ENCODE data around the gene IGSF10. TPM values are rescaled to one million over a fixed set of nuclear protein-coding genes. Genes with fewer than 3 reads are reported as not detected.
"Not testable (repeated sequence)": the region's sequence is repeated elsewhere in the genome, so short reads cannot be mapped to it uniquely, and the experiment has no call there.

The IGSF10 gene
- total and polyA plus RNA-seq, 4 donors, result 0.24 to 1.6 (median 0.73) TPM

DNA sequence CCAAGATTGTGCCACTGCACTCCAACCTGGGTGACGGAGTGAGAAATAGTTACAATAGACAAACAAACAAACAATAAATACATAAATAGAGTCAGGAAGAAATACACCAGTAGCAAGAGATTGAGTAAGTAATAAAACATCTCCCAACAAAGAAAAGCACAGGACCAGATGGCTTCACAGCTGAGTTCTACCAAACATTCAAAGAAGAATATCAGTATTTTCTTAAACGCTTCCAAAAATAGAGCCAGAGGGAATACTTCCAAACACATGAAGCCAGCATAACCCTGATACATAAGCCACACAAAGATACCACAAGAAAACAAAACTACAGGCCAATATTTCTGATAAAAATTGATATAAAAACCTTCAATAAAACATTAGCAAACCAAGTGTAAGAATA, 30.7 kb upstream of the IGSF10 start:
- no peak for DNase-seq (ENCODE audit: low spot score)
- Histone ChIP-seq H3K36me3 (ENCODE audit: control insufficient read depth in 4 of 4, insufficient read depth in 3 of 4, low read depth in 1 of 4, low read length in 3 of 4) (no peaks in the 10 kb centered on the region), H3K27ac (ENCODE audit: low read depth in 1 of 2, low read length in 2 of 2) (no peak overlapping the region), H3K9ac (ENCODE audit: low read depth in 1 of 2, low read length in 2 of 2) (no peak overlapping the region), H3K4me1 (ENCODE audit: control insufficient read depth in 4 of 4, insufficient read depth in 4 of 4, low read length in 3 of 4) (no peaks in the 10 kb centered on the region), H3K9me3 (ENCODE audit: control insufficient read depth in 4 of 4, low read length in 3 of 4) (no peaks in the 10 kb centered on the region), H3K27me3 (ENCODE audit: control insufficient read depth in 4 of 4, insufficient read depth in 4 of 4, low read length in 3 of 4) (no peaks in the 10 kb centered on the region), H3K4me3 (ENCODE audit: low read depth in 1 of 3, low read length in 3 of 3) (no peak overlapping the region)
- no peak for TF ChIP-seq JUND (IDR thresholded peaks at IDR 0.05)
- TF ChIP-seq NR2F2 (IDR thresholded peaks at IDR 0.05), result no peak
- TF ChIP-seq RXRA (IDR thresholded peaks at IDR 0.05), result no peak
- no peak for TF ChIP-seq ATF3 (IDR thresholded peaks at IDR 0.05)
- TF ChIP-seq, protein P1, sequence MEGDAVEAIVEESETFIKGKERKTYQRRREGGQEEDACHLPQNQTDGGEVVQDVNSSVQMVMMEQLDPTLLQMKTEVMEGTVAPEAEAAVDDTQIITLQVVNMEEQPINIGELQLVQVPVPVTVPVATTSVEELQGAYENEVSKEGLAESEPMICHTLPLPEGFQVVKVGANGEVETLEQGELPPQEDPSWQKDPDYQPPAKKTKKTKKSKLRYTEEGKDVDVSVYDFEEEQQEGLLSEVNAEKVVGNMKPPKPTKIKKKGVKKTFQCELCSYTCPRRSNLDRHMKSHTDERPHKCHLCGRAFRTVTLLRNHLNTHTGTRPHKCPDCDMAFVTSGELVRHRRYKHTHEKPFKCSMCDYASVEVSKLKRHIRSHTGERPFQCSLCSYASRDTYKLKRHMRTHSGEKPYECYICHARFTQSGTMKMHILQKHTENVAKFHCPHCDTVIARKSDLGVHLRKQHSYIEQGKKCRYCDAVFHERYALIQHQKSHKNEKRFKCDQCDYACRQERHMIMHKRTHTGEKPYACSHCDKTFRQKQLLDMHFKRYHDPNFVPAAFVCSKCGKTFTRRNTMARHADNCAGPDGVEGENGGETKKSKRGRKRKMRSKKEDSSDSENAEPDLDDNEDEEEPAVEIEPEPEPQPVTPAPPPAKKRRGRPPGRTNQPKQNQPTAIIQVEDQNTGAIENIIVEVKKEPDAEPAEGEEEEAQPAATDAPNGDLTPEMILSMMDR (IDR thresholded peaks at IDR 0.05; ENCODE audit: low read depth, low read length, missing input control), result no peak
- no peak for TF ChIP-seq FOXA1 (IDR thresholded peaks at IDR 0.05)
- no peak for TF ChIP-seq MAX (IDR thresholded peaks at IDR 0.05)
- TF ChIP-seq, protein P2, sequence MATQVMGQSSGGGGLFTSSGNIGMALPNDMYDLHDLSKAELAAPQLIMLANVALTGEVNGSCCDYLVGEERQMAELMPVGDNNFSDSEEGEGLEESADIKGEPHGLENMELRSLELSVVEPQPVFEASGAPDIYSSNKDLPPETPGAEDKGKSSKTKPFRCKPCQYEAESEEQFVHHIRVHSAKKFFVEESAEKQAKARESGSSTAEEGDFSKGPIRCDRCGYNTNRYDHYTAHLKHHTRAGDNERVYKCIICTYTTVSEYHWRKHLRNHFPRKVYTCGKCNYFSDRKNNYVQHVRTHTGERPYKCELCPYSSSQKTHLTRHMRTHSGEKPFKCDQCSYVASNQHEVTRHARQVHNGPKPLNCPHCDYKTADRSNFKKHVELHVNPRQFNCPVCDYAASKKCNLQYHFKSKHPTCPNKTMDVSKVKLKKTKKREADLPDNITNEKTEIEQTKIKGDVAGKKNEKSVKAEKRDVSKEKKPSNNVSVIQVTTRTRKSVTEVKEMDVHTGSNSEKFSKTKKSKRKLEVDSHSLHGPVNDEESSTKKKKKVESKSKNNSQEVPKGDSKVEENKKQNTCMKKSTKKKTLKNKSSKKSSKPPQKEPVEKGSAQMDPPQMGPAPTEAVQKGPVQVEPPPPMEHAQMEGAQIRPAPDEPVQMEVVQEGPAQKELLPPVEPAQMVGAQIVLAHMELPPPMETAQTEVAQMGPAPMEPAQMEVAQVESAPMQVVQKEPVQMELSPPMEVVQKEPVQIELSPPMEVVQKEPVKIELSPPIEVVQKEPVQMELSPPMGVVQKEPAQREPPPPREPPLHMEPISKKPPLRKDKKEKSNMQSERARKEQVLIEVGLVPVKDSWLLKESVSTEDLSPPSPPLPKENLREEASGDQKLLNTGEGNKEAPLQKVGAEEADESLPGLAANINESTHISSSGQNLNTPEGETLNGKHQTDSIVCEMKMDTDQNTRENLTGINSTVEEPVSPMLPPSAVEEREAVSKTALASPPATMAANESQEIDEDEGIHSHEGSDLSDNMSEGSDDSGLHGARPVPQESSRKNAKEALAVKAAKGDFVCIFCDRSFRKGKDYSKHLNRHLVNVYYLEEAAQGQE (IDR thresholded peaks at IDR 0.05), result no peak
- no peak for TF ChIP-seq FOXA2 (IDR thresholded peaks at IDR 0.05)
- WGBS, result 92% methylated on average over 2 of the region's 2 CpGs

GRCh38 chr3:151487833-151488232, 27.0 kb upstream of the IGSF10 start:
- not testable (repeated sequence) for H3K4me1 ChIP-seq (ENCODE audit: control insufficient read depth in 4 of 4, insufficient read depth in 4 of 4, low read length in 3 of 4); H3K4me3 ChIP-seq (ENCODE audit: low read depth in 1 of 3, low read length in 3 of 3); H3K27ac ChIP-seq (ENCODE audit: low read depth in 1 of 2, low read length in 2 of 2); H3K9me3 ChIP-seq (ENCODE audit: control insufficient read depth in 4 of 4, low read length in 3 of 4); H3K9ac ChIP-seq (ENCODE audit: low read depth in 1 of 2, low read length in 2 of 2); H3K36me3 ChIP-seq (ENCODE audit: control insufficient read depth in 4 of 4, insufficient read depth in 3 of 4, low read depth in 1 of 4, low read length in 3 of 4); DNase-seq (ENCODE audit: low spot score); H3K27me3 ChIP-seq (ENCODE audit: control insufficient read depth in 4 of 4, insufficient read depth in 4 of 4, low read length in 3 of 4)

GRCh38 chr3:151483961-151484520, 23.2 kb upstream of the IGSF10 start:
- Histone ChIP-seq H3K27ac (ENCODE audit: low read depth in 1 of 2, low read length in 2 of 2) (no peak overlapping the region), H3K9me3 (ENCODE audit: control insufficient read depth in 4 of 4, low read length in 3 of 4) (peaks cover 0 to 8% (median 0%) of the 10 kb centered on the region in 4 donors), H3K9ac (ENCODE audit: low read depth in 1 of 2, low read length in 2 of 2) (no peak overlapping the region), H3K27me3 (ENCODE audit: control insufficient read depth in 4 of 4, insufficient read depth in 4 of 4, low read length in 3 of 4) (no peaks in the 10 kb centered on the region), H3K4me1 (ENCODE audit: control insufficient read depth in 4 of 4, insufficient read depth in 4 of 4, low read length in 3 of 4) (no peaks in the 10 kb centered on the region), H3K4me3 (ENCODE audit: low read depth in 1 of 3, low read length in 3 of 3) (no peak overlapping the region), H3K36me3 (ENCODE audit: control insufficient read depth in 4 of 4, insufficient read depth in 3 of 4, low read depth in 1 of 4, low read length in 3 of 4) (no peaks in the 10 kb centered on the region)
- no peak for DNase-seq (ENCODE audit: low spot score)
- WGBS, result 74% methylated on average over 6 of the region's 6 CpGs
- no peak for TF ChIP-seq FOXA1 (IDR thresholded peaks at IDR 0.05)
- no peak for TF ChIP-seq JUND (IDR thresholded peaks at IDR 0.05)
- no peak for TF ChIP-seq RAD21 (IDR thresholded peaks at IDR 0.05)
- TF ChIP-seq, protein P1 (IDR thresholded peaks at IDR 0.05; ENCODE audit: low read depth, low read length, missing input control), result no peak
- no peak for TF ChIP-seq ATF3 (IDR thresholded peaks at IDR 0.05)
- no peak for TF ChIP-seq SP1 (IDR thresholded peaks at IDR 0.05)
- no peak for TF ChIP-seq NR2F2 (IDR thresholded peaks at IDR 0.05)
- no peak for TF ChIP-seq FOXA2 (IDR thresholded peaks at IDR 0.05)
- TF ChIP-seq, protein P2 (IDR thresholded peaks at IDR 0.05), result no peak
- TF ChIP-seq YY1 (IDR thresholded peaks at IDR 0.05), result no peak
